ENCODE measurements around the gene LPP. TPM values are rescaled to one million over a fixed set of nuclear protein-coding genes. Genes with fewer than 3 reads are reported as not detected.

The LPP gene
- total and polyA plus RNA-seq, 2 of the 13 experiments (the other 11 are each of a cell fraction or from before 2014, with no cell fraction given), result 19.2 to 29.9 TPM

GRCh38 chr3:188342991-188343732 is 189.2 kb downstream of the LPP start:
- H2AFZ ChIP-seq (ENCODE audit: low read length), result no peak overlapping the region
- no TSS peak for BruUV-seq (replicated peaks)
- CTCF ChIA-PET (ENCODE audit: low intra/inter-chr PET ratio, low total read pairs), result no interaction called here
- 95% methylated on average over 9 of the region's 9 CpGs for whole genome bisulfite sequencing (ENCODE audit: low lambda C conversion rate)
- DNase-seq (ENCODE audit: low spot score) (no peak), ATAC-seq (no peak), FAIRE-seq (no peak)
- no peak overlapping the region for H3K4me2 ChIP-seq (ENCODE audit: low read depth, low read length)
- in situ Hi-C loops (cut with HindIII; ENCODE audit: extremely low pct_ligation_motif_present, low pct_unique_long_range_greater_than_20kb) (no loop called here), intact Hi-C loops (cut with micrococcal nuclease; ENCODE audit: unreplicated experiment) (no loop called here)
- no peaks in the 10 kb centered on the region for H4K20me1 ChIP-seq (ENCODE audit: insufficient read depth, low read length)
- POLR2A ChIA-PET, result no interaction called here
- peaks cover 8% of the 10 kb centered on the region for H3K4me1 ChIP-seq (ENCODE audit: insufficient read depth, low read length)
- H3K9me3 ChIP-seq (ENCODE audit: low read length), result no peaks in the 10 kb centered on the region
- no peak overlapping the region for H3K9ac ChIP-seq (ENCODE audit: insufficient read depth, low read depth, low read length)
- H3K27ac ChIP-seq (ENCODE audit: extremely low read length, insufficient read depth, low read length), result no peak overlapping the region
- peaks cover 1 to 5% of the 10 kb centered on the region in 2 experiments; a peak in 3 of 5 replicates for H3K36me3 ChIP-seq (replicated peaks in 1 of 2; ENCODE audit: control insufficient read depth in 1 of 2, insufficient read depth in 2 of 2, low read length in 2 of 2)
- no peak overlapping the region for H3K4me3 ChIP-seq (replicated peaks in 1 of 3; ENCODE audit: insufficient read depth in 1 of 3, low read depth in 2 of 3, low read length in 3 of 3)
- H3K27me3 ChIP-seq (ENCODE audit: control insufficient read depth in 1 of 2, insufficient read depth in 2 of 2, low read length in 2 of 2), result no peaks in the 10 kb centered on the region
- TF ChIP-seq ZNF501 (CRISPR knock-in tag; IDR thresholded peaks at IDR 0.05) (no peak), ZNF746 (CRISPR knock-in tag; IDR thresholded peaks at IDR 0.05) (no peak), MYNN (CRISPR knock-in tag; IDR thresholded peaks at IDR 0.05; ENCODE audit: low read depth) (no peak), ZNF496 (CRISPR knock-in tag; IDR thresholded peaks at IDR 0.05; ENCODE audit: insufficient replicate concordance) (no peak)
- peaks cover 4% of the 10 kb centered on the region for H3K79me2 ChIP-seq (ENCODE audit: insufficient read depth, low read length)

- peaks cover 1 to 5% of the 10 kb centered on the region in 2 experiments; a peak in 3 of 5 replicates for H3K36me3 ChIP-seq (replicated peaks in 1 of 2; ENCODE audit: control insufficient read depth in 1 of 2, insufficient read depth in 2 of 2, low read length in 2 of 2)
- DNase-seq (ENCODE audit: low spot score) (no peak), ATAC-seq (no peak), FAIRE-seq (no peak)
- intact Hi-C loops (cut with micrococcal nuclease; ENCODE audit: unreplicated experiment) (no loop called here), in situ Hi-C loops (cut with HindIII; ENCODE audit: extremely low pct_ligation_motif_present, low pct_unique_long_range_greater_than_20kb) (no loop called here)
- H3K9ac ChIP-seq (ENCODE audit: insufficient read depth, low read depth, low read length), result no peak overlapping the region
- H3K4me3 ChIP-seq (replicated peaks in 1 of 3; ENCODE audit: insufficient read depth in 1 of 3, low read depth in 2 of 3, low read length in 3 of 3), result no peak overlapping the region
- H3K27me3 ChIP-seq (ENCODE audit: control insufficient read depth in 1 of 2, insufficient read depth in 2 of 2, low read length in 2 of 2), result no peaks in the 10 kb centered on the region
- TF ChIP-seq MEF2D (CRISPR knock-in tag; IDR thresholded peaks at IDR 0.05) (no peak), NR2F2 (IDR thresholded peaks at IDR 0.05; ENCODE audit: borderline replicate concordance, low read depth) (no peak), XRCC5 (optimal IDR thresholded peaks at IDR 0.05; ENCODE audit: low read length) (no peak), CEBPZ (IDR thresholded peaks at IDR 0.05; ENCODE audit: low read length) (no peak), THAP11 (CRISPR knock-in tag; IDR thresholded peaks at IDR 0.05) (no peak), KLF12 (CRISPR knock-in tag; IDR thresholded peaks at IDR 0.05; ENCODE audit: borderline replicate concordance) (no peak), EZH2 (conservative IDR thresholded peaks at IDR 0.05; ENCODE audit: low read depth, low read length) (no peak)
- H3K9me3 ChIP-seq (ENCODE audit: low read length), result no peaks in the 10 kb centered on the region
- no peak overlapping the region for H3K4me2 ChIP-seq (ENCODE audit: low read depth, low read length)
- no peak overlapping the region for H2AFZ ChIP-seq (ENCODE audit: low read length)
- peaks cover 15% of the 10 kb centered on the region for H3K4me1 ChIP-seq (ENCODE audit: insufficient read depth, low read length)
- ChIA-PET CTCF (ENCODE audit: low intra/inter-chr PET ratio, low total read pairs) (no interaction called here), POLR2A (no interaction called here)
- 96% methylated on average over 5 of the region's 5 CpGs for WGBS (ENCODE audit: low lambda C conversion rate)
- H4K20me1 ChIP-seq (ENCODE audit: insufficient read depth, low read length), result no peaks in the 10 kb centered on the region
- H3K27ac ChIP-seq (ENCODE audit: extremely low read length, insufficient read depth, low read length), result no peak overlapping the region
- BruUV-seq (replicated peaks), result no TSS peak
- H3K79me2 ChIP-seq (ENCODE audit: insufficient read depth, low read length), result peaks cover 4% of the 10 kb centered on the region
Observed at GRCh38 chr3:188343894-188344293, 189.9 kb downstream of the LPP start.
